Right ventricle myocardium superior (tissue), 1 donor: ENCODE results near the gene PLA2G15. TPM values are rescaled to one million over a fixed set of nuclear protein-coding genes. Genes with fewer than 3 reads are reported as not detected.

ENCODE experiments used
- ATAC-seq: fragments of 200-7000 bp; cut with Tn5 transposase; one replicate; pipeline ENCODE4 v1.9.1; 2020; ENCODE audit warnings: mild to moderate bottlenecking; ENCODE audit not compliant: poor library complexity
- DNase-seq: peaks from one replicate; pipeline ENCODE4 v3.0.0-alpha.2; 2020
- intact Hi-C: fragments of 100-400 bp; cut with DNase I; formaldehyde crosslinking; loops from one replicate; pipeline ENCODE4 v1.11.2; 2022
- total RNA-seq: library from RNA; stranded (reverse); fragmentation: NEBNext Ultra II Directional; extraction: Animal tissue kit (Norgen Biotek cat#: 25700); gene quantifications from one replicate; pipeline ENCODE4 v1.2.1, GENCODE V29; 2021
- donor health status: DM: no; HTN: yes; CAD: no; lungs with severe emphysema.

The PLA2G15 gene
- total RNA-seq, 1 donor from 2014 or later = 38.1 TPM

GRCh38 chr16:68230176-68230571 is 15.0 kb upstream of the PLA2G15 start:
- ATAC-seq (no peak), DNase-seq (no peak)
- intact Hi-C loops = no loop called here

- ATAC-seq (no peak), DNase-seq (no peak)
- intact Hi-C loops = no loop called here
These were observed 14.2 kb upstream of the PLA2G15 start for GRCh38 chr16:68230956-68231355.

- DNase-seq (no peak), ATAC-seq (no peak)
- intact Hi-C loops = no loop called here
These were observed 13.6 kb upstream of the PLA2G15 start for GRCh38 chr16:68231384-68232136.

GRCh38 chr16:68232335-68232734 is 12.8 kb upstream of the PLA2G15 start:
- DNase-seq (no peak), ATAC-seq (no peak)
- intact Hi-C loops = no loop called here

- ATAC-seq (no peak), DNase-seq (no peak)
- intact Hi-C loops = no loop called here
These were observed 11.9 kb upstream of the PLA2G15 start for GRCh38 chr16:68233085-68233834.

- ATAC-seq = no peak
- no peak for DNase-seq
- intact Hi-C loops = no loop called here
These were observed 11.4 kb upstream of the PLA2G15 start for GRCh38 chr16:68233835-68234187.

- intact Hi-C loops = no loop called here
- ATAC-seq = no peak
- no peak for DNase-seq
These were observed 10.7 kb upstream of the PLA2G15 start for GRCh38 chr16:68234188-68235107.

- ATAC-seq (no peak), DNase-seq (no peak)
These were observed 9.9 kb upstream of the PLA2G15 start for GRCh38 chr16:68235108-68235886.

GRCh38 chr16:68235887-68236136 is 9.4 kb upstream of the PLA2G15 start, which contains the start of gene ESRP2:
Gene ESRP2, minus strand, starts transcription at chr16:68236127. Its CDS starts 82 bp downstream, at chr16:68236045.
- ATAC-seq (no peak), DNase-seq (no peak)
- intact Hi-C loops = no loop called here

More at GRCh38 chr16:68235108-68235886, 9.9 kb upstream of the PLA2G15 start:
- intact Hi-C loops = no loop called here

- peak; percentile 0 for ATAC-seq
- intact Hi-C loops = no loop called here
- peak; percentile 47 for DNase-seq
These were observed 8.9 kb upstream of the PLA2G15 start for GRCh38 chr16:68236137-68236825.

GRCh38 chr16:68236826-68237242 is 8.3 kb upstream of the PLA2G15 start:
- no peak for DNase-seq
- intact Hi-C loops = no loop called here
- peak; percentile 0 for ATAC-seq

GRCh38 chr16:68237243-68238028 is 7.7 kb upstream of the PLA2G15 start:
- peak; percentile 98 for DNase-seq
- intact Hi-C loops = loop anchor here (2.0 kb wide), 1 partner anchor 91 kb away; no protein-coding TSS in a partner anchor
- peak; percentile 91 for ATAC-seq

- ATAC-seq (no peak), DNase-seq (no peak)
- intact Hi-C loops = loop anchor here (2.0 kb wide), 1 partner anchor 91 kb away; no protein-coding TSS in a partner anchor
These were observed 7.2 kb upstream of the PLA2G15 start for GRCh38 chr16:68238029-68238345.

GRCh38 chr16:68242085-68242484 is 3.1 kb upstream of the PLA2G15 start:
- ATAC-seq = no peak
- intact Hi-C loops = no loop called here
- DNase-seq = no peak

- intact Hi-C loops = no loop called here
- no peak for ATAC-seq
- DNase-seq = no peak
These were observed 2.0 kb upstream of the PLA2G15 start for GRCh38 chr16:68242926-68243858.

GRCh38 chr16:68244481-68244902 is 681 bp upstream of the PLA2G15 start:
- ATAC-seq = no peak
- no peak for DNase-seq
- intact Hi-C loops = no loop called here
